HG02759 (cell line): ENCODE measurements around the gene ATOH8.

Experiments used
- ATAC-seq: cut with Tn5 transposase; IDR thresholded peaks from one replicate; pipeline ENCODE4 v1.9.1; 2021; ENCODE audit warnings: mild to moderate bottlenecking, moderate library complexity; ENCODE audit not compliant: unreplicated experiment

Gene ATOH8

DNA sequence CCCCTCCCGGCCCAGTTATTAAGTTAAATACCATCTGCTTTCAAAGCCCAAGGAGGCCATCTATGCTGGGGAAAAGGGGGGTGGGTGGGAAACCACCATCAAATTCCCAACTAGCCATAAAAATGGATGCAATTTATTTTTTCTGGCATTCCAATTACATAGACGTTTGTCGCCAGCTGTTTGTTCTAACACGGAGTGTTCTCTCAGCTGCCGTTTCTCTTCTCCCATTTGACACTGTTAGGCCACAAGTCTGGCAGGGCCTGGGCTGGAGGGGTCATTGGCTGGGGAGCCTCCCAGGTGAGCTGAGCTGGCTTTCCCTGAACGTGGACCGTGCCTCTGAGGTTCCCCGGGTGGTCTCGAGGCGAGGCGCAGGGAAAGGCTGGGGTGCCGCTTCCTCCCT is 16.6 kb downstream of the ATOH8 start:
- no peak for ATAC-seq

DNA sequence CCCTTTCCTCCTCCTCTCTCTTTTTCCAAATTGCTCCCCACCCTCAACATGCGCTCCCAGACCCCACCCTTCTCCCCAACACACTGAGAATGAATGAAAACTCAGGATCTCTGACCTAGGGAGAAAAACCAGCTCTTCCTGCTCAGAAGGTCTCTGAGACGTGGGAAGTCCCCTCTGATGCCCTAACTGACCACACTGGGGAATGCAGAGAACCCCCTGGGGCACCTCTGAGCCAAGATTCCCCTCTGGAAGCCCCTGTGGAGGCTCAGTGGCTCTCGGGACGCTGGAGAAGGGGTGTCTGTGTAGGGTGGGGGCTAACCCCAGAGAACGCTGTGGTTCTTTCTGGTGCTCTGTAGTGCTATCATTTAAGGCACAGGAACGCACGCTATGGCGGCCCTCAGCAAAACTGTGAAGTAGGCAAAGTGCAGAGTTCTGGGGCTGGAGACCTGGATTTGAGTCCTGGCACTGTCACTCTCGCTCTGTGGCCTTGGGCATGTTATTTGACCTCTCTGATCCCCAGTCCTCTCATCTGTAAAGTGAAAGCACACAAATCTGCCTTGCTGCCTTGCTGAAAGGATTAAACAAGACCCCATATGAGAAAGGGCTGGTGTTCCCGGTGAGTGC is 17.1 kb downstream of the ATOH8 start:
- ATAC-seq: no peak

DNA sequence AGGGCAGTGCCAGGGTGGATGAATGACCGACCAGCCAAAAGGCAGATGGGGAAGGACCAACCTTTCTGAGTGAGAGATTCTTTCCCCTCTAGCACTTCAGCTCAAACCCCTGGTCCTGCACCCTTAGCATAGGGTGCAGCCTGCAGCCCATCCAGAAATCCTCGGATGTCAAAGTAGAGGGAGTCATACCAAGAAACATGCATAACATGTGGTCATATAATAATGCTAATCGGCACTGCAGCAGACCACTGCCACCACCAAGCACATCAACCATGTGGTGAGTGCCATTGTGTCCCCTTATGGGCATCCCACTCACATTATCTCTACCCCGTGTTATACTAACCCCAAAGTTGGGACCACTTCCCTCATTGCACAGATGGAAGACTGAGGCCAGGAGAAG is 17.7 kb downstream of the ATOH8 start:
- ATAC-seq: no peak

DNA sequence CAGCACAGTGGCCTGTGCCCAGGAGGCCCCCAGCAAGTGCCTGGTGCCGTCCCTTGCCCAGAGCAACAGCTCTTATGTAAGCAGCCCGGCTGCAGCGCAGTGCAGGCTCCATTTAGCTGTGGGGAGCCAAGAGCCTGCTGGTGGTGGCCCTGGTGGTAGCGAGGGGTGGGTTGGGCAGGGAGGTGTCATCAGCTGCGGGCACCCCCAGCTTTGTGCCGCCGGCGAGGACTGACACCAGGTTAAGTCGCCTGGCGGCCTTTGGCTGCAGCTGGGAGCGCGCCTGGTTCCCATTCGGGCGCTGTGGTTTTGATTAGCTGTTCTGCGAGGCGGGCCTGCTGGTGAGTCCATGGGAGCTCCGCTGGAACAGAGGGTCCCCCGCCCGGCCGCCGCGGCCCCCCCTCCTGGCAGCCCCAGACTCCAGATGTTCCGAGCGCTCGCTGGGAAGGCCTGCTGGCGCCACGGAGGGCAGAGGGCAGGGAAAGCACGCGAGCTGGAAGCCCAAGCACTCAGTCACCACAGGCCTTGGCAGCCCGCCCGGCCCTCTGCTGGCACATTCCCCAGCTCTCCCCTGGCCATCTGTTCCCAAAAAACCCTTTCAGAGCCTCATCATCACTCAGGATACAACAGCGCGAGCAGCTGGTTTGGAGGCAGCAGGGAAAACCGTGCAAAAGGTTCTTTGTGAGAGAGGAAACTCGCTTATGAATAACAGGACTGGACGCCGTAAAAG is 18.4 kb downstream of the ATOH8 start:
- no peak for ATAC-seq

DNA sequence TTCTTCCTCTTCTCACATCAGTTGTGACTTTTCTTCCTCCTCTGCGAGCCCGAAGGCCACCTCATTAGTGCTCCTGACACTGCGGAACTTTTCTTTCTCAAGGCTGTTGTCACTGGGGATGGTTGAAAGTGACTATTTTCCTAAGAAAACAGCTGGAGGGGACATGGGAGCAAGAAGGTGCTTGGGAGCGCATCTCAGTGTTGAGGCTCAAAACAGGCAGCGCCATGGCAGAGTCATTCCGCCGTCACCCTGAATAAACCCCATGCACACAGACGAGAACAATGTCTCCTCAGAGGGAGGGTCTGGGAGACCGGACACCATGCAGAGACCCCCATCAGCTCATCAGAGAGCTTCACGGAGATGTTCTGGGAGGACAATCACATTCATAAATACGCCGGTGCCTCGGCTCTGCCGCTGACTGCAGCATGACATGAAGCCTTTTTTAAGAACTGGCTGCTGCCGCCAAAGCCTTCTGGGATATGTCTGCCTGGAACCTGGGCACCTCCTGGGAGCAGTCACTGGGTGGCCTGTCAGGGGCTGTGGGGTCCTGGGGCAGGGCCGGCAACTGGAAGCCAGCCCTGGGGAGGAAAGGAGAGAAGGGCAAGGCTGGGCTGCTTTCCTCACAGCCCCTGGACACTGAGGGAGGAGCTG is 19.2 kb downstream of the ATOH8 start:
- no peak for ATAC-seq

DNA sequence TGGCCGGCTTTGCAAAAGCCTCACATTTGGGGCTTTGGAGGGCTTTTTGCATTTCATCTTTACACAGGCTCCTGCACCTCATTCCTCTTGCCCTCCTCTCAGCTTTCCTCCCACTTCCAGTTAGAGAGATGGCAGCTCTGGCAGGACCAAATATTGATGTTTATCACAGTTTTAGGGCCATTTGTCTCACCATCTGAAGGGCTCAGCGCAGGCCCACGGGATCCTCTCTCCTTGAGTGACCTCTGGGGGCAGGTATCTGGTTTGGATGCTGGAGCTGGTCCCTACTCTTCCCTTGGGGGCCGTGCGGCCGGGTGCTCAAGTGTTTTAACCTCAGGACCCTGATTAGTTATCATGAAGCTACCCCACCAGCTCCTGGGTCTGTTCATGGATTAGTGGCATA is 19.9 kb downstream of the ATOH8 start:
- no peak for ATAC-seq

DNA sequence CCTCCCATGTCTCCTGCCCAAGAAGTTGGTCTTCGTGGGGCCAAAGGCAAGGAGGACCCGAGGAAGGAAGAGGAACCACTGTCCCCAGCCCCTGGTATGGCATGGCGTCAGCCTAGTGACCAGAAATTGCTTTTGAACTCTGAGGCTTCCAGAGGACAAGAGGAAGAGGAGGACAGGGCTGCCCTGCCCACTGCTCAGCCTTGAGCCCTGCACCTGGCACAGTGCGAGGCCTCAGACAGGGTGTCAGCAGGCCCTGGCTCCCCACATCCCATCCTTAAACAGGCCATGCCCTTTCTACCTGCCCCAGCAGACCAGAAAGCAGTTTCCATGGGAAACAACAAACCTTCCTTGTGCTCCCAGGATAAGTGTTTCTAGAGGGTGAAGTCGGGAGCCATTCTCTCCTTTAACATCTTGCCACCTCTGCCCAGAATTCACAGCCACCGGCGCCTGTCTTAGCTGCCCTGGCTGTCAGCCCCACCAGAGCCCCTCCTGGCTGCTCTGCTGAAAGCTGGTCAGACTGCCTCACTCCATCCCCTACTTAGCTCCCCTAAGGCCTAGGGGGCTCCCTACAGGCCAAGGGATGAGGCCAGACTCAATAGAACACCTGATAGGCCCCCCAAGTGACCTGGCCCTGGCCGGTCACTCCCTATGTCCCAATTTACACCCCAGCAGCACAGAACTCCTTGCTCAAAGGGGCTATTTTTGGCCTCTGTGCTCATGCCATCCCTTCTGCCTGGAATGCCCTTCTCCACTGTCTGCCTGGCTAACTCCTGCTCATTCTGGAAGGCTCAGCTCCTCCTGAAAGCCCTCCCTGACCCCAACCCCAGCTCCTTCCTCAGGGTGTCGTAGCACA is 20.6 kb downstream of the ATOH8 start:
- no peak for ATAC-seq

DNA sequence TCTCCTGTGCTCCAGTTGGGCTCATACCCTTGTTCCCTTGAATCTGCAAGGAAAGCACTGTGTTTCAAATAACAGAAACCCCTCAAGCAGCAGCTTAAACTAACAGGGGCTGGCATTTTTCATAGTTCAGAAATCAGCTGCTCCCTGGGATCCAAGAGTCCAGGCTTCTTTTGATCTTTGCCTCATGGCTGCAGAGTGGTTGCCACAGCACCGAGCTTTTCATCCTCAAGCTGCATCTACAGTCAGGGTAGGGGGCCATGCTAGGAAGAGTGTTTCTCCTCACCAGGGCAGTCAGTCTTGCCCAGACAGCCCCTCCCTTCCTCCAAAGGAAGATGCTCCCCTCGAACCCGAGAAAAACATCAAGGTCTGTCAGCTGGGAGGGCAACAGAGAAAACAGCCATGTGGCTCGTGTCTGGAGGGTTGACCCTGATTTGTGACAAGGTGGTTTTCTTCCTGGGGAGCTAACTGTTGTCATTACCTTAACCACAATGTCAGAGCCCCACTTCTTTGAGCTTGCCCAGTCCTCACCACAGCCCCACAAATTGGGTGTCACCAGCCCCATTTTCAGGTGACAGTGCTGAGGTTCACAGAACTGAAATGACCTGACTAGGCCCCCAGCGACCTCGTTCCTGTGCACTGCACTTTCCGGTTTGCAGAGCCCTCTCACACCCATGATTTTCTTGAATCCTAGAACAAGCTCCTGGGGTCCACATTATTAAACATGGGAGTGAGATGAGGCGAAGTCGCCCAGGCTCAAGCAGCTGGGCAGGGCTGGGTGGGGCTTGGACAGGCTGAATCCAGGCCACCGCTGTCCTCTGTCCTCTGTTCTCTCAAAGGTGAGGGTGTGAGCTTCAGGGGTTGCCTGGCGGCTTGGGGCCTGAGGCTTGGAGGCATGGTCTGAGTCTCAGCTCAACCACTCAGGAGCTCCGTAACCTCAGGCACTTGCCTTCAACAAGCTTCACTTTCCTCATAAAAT is 21.9 kb downstream of the ATOH8 start:
- no peak for ATAC-seq

DNA sequence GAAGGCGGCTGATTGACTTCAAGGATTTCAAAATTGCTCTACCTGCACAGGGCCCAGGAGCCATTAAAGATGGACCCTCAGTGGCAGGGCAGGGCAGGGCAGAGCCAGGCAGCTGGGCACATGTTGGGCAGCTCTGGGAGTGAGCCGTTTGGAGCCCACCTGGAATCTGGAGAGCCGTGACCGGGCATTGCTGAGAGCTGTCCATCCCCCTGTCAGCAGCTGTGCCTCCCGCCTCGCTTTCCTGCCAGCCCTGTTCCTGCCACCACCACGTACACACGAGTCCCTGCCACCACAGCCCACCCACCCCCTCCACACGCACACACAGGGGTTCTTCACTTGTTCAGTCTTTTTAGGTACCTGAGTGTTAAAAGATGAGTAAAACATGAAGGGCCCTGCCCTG is 22.9 kb downstream of the ATOH8 start:
- ATAC-seq: no peak

DNA sequence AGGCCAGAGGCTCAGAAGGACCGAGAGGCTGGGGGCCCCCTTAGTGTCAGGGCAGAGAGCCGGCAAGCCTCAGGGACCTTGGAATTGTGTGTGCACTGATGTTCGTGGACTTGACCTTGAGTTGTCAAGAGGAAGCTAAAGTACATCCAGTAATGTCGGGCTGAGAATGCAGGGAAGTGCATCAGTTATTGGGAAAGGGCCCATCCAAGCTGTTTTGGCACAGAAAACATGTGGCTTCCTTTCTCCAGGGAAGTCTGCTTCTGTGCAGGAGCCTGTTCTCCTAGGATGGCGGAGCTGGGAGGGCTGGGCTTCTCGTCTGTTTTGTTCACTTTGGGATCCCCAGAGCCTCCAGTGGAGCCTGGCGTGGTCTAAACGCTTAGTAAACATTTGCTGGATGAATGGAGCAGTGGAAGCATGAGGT is 23.7 kb downstream of the ATOH8 start:
- ATAC-seq: no peak

DNA sequence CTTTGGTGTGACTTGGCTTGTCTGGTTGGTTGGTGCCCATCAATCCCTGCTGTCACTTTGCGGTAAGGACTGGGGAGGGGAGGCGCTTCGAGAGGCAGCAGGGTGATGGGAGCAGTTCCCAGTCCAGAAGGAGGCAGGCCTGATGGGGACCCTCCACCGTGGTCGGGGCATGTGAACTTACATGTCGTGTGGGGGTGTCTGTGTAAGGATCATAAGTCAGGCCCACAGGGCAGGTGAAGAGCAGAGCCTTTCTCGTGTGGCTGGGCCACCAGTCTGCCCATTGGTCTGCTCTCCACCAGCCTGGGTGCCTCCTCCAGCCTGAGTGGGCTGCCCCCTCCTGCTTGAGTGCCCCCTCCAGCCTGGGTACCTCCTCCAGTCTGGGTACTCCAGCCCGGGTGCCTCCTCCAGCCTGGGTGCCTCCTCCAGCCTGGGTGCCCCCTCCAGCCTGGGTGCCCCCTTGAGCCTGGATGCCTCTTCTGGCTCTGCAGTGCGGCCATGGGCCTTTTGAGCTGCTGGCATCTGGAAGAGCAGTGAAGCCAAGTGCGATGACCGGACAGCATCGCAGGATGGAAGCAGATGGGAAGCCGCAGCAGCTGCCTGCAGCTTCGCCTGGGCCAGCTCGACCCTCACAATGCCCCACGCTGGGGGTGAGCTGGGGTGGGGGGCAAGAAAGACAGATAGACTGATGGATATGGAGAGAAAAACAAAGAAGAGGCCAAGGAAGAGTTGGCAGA is 25.0 kb downstream of the ATOH8 start:
- no peak for ATAC-seq

DNA sequence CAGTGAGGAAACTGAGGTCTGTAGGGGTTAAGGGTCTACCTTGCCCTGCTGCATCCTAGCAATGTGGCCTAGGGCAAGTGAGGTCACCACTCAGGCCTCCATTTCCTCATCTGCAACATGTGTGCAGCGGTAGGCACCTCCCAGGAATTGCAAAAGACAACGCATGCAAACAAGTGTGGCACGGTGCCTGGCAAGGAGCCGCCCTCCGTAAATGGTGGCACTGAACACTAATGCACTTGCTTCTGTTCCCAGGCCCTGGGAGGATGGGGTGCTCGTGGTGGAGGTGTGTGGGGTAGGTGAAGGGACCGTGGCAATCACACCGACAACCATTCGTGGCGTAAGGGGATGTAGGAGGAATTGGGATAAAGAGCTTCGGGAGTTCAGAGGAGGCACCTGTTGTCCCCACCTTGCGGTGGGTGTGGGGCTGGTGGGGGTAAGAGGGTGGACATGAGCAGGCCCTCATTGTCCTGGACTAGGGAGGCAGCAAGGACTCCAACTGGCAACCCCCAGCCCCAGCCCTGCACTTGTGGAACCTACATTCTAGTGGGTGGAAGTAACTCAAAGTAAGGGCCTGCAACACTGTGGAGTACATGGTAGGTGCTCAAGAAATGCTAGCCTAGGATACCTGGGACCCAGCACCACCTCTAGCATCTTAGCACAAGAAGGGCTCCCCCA is 26.0 kb downstream of the ATOH8 start:
- ATAC-seq: no peak

DNA sequence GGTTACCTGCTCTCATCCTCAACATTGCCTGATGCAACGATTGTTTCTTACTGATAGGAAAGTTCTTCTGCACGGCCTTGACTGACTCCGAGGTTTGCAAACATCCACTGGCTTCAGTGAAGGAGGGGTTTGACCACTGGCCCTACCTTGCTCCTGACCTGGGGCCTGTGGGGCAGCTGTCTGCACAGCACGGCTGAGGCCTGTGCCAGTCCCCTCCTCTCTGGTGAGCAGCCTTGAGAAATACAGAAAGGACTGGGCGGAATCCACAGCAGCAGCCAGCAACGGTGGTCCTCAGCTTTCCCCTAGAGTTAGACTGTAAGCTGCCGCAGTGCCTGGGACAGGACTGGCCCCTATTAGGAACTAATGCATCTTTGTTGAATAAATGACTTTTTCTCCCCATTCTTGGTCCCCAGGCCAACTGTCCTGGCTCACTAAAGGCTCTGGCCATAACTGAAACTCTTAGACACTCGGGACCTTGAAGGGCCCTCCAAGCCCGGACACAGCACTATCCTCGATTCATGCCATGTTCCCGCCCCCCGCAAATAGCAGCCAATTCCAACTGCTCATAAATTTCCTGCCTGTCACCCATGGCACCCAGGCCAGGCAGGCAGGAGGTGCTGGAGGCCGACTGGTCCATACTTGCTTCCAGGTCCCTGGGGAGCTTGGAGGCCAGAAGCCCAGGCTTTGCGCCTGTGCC is 26.7 kb downstream of the ATOH8 start:
- ATAC-seq: no peak

DNA sequence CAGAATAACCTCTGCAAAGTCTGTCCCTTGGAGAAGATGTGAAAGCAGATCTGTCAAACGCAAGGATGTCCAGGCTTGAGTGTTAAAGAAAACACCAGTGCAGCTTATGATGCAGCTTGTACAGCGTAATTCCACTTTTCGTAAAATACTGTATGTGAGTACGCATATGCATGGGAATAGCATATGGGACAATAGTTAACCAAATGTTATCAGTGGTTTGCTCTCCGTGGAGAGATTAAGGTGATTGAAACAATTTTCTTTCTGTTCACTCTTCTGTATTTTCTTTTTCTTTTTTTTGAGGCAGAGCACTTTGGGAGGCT is 27.2 kb downstream of the ATOH8 start:
- no peak for ATAC-seq

DNA sequence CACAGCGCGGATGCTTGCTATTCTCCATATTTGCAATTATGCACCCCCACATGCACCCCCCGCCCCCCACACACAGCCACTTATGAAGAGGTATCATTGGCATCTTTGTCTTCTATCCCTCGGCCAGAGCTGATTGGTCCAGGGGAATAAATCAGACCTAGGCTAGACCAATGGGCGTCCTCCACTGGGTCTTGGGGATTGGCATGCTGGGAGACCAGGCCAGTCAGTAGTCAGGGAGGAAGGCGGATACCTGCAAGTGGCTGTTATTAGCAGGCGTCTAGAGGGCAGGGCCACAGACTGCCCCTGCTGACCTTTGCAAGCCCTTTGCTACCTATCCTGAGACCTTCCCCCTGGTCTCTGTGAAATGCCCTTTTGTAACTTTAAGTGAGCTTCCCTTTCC is 30.0 kb downstream of the ATOH8 start:
- no peak for ATAC-seq

DNA sequence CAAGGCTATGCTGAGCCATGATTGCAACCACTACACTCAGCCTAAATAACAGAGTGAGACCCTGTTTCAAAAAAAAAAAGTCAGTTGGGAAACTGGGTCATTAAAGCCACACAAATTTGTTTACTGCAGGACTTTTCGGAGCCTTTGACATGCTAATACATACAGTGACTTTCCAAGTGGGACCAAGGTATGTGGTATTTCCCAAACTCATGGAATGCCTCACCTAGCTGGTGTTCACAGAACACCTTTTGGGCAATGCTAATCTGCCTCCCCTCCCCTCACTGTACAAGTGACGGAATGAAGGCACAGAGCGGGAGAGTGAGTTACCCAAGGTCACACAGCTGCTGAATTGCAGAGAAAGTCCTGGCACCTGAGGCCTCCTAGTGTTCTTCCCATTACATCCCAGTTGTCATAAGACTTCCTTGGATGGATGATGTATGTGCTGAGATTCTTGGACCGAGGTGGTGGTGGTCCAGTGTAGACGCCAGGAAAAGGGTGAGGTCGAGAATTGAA is 30.7 kb downstream of the ATOH8 start:
- ATAC-seq: no peak

DNA sequence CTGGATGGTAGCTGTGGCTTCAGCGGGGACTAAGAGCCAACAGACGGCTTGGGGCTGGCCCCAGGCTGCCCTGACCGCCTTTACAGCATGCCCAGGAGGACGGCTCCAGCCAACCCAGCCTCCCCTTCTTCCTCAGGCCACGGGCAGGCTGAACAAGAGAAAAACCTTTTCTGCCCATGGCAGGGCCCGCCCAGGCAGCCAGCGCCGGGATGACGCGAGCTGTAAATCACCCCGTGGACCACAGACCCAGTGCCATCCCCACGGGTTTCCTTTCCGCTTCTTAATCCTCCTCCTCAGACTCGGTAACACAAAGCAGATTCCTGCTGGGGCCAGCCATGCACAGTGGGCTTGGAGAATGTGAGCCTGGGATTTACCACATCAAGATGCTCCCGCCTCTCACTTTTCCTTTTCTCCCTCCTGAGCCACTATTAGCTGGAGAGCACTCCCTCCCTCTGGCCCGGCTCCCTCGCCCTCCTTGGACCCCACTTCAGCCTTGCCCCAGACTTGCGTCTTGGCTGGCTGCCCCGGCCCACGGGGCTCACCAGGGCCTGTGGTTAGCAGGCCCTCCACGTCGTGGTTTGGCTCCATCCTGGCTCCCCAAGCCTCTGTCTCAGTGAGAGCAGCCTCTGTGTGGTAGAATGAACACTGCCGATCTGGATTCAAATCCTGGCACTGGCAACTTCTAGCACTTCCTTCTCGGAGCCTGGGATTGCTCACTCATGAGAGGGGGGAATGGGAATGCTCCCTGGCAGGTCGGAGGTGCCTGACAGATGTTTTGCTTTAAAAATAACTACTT is 31.4 kb downstream of the ATOH8 start:
- ATAC-seq: no peak

DNA sequence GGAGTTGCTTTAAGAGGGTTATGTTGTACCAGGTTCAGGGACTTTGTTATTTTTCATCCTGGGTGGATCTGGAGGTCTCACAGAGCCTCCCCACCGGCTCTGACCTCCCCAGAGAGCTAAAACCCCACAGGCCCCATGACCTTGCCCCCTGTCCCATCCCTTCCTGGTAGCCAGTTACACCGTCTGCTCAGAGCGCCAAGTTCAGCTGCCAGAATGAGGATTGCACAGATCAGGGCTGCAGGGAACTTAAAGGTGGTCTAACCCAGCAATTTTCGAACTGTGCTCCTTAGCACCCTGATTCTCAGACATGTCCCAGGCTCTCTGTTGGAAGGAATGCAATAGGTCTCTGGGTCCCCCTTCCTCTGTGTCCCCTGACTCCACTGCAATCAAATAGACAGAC is 32.1 kb downstream of the ATOH8 start:
- ATAC-seq: no peak
